ENCODE results near the gene CTDSP2.
"Not testable (repeated sequence)": the region's sequence is repeated elsewhere in the genome, so short reads cannot be mapped to it uniquely, and the experiment has no call there.

Gene CTDSP2

DNA sequence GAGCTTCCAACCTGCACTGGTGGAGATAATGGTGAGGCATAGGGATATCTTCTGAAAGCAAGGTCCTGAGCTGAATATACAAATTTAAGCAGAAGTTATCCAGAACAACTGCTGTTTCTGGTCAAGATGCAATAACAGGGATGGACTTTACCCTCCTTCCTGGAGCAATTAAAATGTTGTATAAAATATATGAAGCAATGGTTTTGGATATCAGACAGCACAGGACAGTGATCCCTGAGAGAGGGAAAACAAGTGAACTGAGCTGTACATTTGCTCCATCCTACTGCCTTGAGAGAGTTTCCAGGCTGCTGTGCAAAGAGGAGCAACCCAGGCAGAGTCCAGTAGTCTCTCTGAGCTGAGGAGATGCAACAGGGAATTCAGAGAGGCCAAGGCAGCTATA lies 36.0 kb upstream of the CTDSP2 start:
- no peak for DNase-seq (ENCODE audit: extremely low read depth in 1 of 2, low read depth in 1 of 2)

- no peak for DNase-seq (ENCODE audit: extremely low read depth in 1 of 2, low read depth in 1 of 2)
These were observed 34.9 kb upstream of the CTDSP2 start for GRCh38 chr12:57881475-57881874.

DNA sequence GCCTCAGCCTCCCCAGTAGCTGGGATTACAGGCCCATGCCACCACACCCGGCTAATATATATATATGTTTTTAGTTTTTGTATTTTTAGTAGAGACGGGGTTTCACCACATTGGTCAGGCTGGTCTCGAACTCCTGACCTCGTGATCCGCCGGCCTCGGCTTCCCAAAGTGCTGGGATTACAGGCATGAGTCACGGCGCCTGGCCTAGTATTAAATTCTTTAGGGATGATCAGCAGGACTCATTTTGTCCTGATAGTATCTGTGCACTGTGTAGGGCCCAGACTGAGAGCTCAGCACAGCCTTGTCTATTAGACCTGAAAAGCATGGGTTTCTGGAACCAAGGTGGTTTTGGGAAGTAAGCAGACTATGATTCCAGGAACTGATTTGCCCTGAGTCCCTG lies 34.5 kb upstream of the CTDSP2 start:
- not testable (repeated sequence) for DNase-seq (ENCODE audit: extremely low read depth in 1 of 2, low read depth in 1 of 2)

- DNase-seq (ENCODE audit: extremely low read depth in 1 of 2, low read depth in 1 of 2) = no peak
These were observed 31.3 kb upstream of the CTDSP2 start for GRCh38 chr12:57877876-57878275.

GRCh38 chr12:57875753-57876547 lies 29.4 kb upstream of the CTDSP2 start:
- DNase-seq (ENCODE audit: extremely low read depth in 1 of 2, low read depth in 1 of 2) = no peak

GRCh38 chr12:57874166-57875108 lies 27.9 kb upstream of the CTDSP2 start:
- DNase-seq (ENCODE audit: extremely low read depth in 1 of 2, low read depth in 1 of 2) = no peak

GRCh38 chr12:57872362-57872761 lies 25.8 kb upstream of the CTDSP2 start:
- no peak for DNase-seq (ENCODE audit: extremely low read depth in 1 of 2, low read depth in 1 of 2)

- no peak for DNase-seq (ENCODE audit: extremely low read depth in 1 of 2, low read depth in 1 of 2)
These were observed 23.4 kb upstream of the CTDSP2 start for GRCh38 chr12:57869927-57870318.

DNA sequence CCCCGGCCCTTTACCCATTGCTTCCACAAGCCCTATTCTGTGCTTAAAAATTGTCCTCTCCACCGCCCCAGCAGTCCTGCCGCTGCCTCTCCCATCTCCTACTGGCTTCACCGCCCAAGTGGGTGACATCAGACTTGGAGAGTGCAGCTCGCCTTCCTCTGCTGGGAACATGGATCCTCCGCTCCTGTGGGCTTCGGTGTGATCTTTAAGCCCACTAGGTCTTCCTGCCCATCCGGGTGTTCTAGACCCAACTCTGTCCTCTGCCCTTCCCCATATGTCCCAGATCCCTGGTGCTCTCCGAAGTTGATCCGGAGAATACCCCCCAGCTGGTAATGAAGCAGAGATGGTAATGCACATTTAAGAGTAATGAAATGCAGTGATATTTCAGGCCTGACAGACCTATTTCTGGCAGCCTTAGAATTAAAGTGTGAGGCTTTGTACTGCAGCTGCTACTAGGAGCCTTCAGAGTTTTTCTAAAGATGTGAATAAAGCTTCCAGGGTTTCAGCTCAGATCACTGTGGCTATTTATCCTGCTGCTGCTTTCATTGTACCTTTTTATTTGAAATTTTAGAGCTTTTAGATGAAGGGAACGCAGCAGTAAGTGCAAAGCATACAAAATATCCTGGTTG lies 22.9 kb upstream of the CTDSP2 start:
- no peak for DNase-seq (ENCODE audit: extremely low read depth in 1 of 2, low read depth in 1 of 2)

DNA sequence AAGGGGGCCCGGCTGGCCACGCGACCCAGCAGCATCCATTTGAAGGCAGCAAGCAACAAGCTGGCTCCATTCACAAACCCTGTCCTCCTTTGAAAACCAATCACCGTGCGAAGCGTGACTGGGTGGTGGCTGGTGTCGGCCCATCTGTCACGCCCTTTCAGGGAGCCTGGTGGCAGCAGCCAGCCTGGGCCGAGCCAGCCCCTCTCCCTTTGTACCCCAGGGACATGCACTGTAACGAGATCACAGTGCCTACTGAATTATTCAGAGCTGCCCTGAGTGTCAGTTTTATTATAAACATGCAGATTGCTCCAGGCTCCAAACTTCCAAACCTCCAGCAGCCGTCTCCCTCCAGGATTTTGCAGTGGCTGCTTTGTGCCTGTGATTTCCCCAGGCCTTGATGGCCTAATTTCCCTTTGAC lies 22.3 kb upstream of the CTDSP2 start:
- DNase-seq (ENCODE audit: extremely low read depth in 1 of 2, low read depth in 1 of 2) = no peak

DNA sequence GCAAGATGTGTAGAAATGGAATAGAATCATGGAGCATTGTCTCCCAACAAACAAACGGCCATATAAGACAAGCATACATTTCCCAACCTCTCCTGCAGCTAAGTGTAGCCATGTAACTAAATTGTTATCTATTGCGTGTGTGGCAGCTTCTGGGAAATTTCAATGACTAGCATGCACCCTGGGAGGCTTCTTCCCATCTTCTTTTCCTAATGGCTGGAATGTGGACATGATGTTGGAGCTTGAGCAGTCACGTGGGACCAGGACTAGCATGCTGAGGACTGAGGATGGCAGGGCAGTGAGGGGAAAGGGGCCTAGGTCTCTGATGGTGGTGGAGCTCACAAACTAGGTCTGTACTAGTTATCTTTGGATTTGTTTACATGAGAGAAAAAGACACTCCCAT lies 21.7 kb upstream of the CTDSP2 start:
- DNase-seq (ENCODE audit: extremely low read depth in 1 of 2, low read depth in 1 of 2) = no peak

DNA sequence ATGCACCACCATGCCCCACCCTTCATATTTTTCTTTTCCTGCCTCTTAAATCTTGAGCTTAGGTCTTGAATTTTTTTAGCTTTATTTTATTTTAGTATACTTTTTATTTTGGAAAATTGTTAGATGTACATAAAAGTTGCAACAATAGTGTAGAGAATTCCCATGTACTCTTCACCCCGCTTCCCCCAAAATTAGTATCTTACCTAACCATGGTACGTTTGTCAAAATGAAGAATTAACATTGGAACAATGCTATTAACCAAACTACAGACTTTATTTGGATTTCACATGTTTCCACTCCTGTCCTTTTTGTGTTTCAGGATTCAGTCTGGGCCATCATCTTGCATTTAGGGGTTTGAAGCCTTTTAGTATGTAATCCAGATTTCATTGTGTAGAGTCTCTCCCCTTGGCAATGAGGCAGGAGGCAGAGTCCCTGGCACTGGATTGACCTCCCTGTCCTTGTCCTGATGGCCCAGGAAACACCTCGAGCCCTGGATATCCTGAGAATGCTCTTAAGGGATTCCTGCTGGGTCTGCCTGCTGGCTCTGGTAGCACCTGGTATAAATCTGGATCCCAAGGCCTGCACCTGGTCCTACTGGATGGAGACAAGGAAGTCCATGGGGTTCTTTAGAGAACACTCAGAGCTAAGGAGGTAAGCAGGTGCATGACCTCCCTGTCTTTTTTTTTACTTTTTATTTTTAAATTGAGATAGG lies 19.9 kb upstream of the CTDSP2 start:
- no peak for DNase-seq (ENCODE audit: extremely low read depth in 1 of 2, low read depth in 1 of 2)

- peak in 1 of 2 donors; percentile 32 for DNase-seq (ENCODE audit: extremely low read depth in 1 of 2, low read depth in 1 of 2)
These were observed 18.7 kb upstream of the CTDSP2 start for GRCh38 chr12:57865084-57865751.

GRCh38 chr12:57864442-57865083 lies 18.0 kb upstream of the CTDSP2 start:
- DNase-seq (ENCODE audit: extremely low read depth in 1 of 2, low read depth in 1 of 2) = no peak

- no peak for DNase-seq (ENCODE audit: extremely low read depth in 1 of 2, low read depth in 1 of 2)
These were observed 17.1 kb upstream of the CTDSP2 start for GRCh38 chr12:57863676-57864075.

- no peak for DNase-seq (ENCODE audit: extremely low read depth in 1 of 2, low read depth in 1 of 2)
These were observed 15.4 kb upstream of the CTDSP2 start for GRCh38 chr12:57861967-57862366.

DNA sequence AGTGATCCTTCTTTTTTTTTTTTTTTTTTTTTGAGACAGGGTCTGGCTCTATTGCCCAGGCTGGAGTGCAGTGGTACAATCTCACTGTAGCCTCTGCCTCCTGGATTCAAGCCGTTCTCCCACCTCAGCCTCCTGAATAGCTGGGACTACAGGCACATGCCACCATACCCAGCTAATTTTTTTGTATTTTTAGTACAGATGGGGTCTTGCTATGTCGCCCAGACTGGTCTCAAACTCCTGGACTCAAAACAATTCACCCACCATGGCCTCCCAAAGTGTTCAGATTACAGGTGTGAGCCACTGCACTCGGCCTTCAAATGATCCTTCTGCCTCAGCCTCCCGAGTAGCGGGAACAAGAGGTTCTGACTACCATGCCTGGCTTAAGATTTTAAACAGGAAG lies 14.4 kb upstream of the CTDSP2 start:
- not testable (repeated sequence) for DNase-seq (ENCODE audit: extremely low read depth in 1 of 2, low read depth in 1 of 2)

- no peak for DNase-seq (ENCODE audit: extremely low read depth in 1 of 2, low read depth in 1 of 2)
These were observed 12.6 kb upstream of the CTDSP2 start for GRCh38 chr12:57859121-57859520.

DNA sequence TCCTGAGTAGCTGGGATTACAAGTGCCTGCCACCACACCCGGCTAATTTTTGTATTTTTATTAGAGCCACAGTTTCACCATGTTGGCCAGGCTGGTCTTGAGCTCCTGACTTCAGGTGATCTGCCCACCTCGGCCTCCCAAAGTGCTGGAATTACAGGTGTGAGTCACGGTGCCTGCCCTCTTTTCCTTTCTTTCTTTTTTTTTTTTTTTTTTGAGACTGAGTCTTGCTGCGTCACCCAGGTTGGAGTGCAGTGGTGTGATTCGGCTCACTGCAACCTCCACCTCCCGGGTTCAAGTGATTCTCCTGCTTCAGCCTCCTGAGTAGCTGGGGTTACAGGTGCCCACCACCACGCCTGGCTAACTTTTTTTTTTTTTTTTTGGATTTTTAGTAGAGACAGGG lies 11.6 kb upstream of the CTDSP2 start:
- not testable (repeated sequence) for DNase-seq (ENCODE audit: extremely low read depth in 1 of 2, low read depth in 1 of 2)

GRCh38 chr12:57854965-57855364 lies 8.4 kb upstream of the CTDSP2 start:
- no peak for DNase-seq (ENCODE audit: extremely low read depth in 1 of 2, low read depth in 1 of 2)

Data from activated CD8-positive, alpha-beta memory T cell treated with anti-CD3 and anti-CD28 coated beads for 1 hour (primary cell).